NB4 (cell line): ENCODE data around the gene AMELX.

Experiments
- MAX ChIP-seq: IDR thresholded peaks from 2 replicates; pipeline ENCODE4 v1.6.1; 2011; ENCODE audit warnings: low read depth, low read length
- POLR2A ChIP-seq: IDR thresholded peaks from 2 replicates; pipeline ENCODE4 v1.6.1; 2011; ENCODE audit warnings: mild to moderate bottlenecking; ENCODE audit not compliant: insufficient read length; ENCODE audit errors: extremely low read depth
- TF ChIP-seq, protein P1 (sequence below): IDR thresholded peaks from one replicate; pipeline ENCODE4 v1.5.1; 2012; ENCODE audit warnings: low read depth, low read length

DNA sequence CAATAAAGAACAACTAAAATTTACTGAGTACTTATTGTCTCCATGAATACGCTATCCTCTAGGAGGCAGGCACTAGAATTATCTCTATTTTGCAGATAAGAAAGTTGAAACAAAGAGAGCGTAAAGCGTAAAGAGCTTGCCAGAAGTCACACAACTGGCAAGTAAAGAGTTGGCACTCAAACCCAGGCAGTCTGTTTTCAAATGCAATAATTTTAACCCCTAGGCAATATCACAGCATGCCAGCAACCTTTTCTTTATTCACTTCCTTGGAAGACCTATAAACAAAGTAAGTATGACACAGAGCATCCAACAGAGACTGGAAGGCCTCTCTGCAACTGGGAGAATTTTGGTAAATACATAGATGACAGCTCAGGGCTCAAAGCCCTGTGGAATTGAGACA lies 23.2 kb upstream of the AMELX start:
- TF ChIP-seq, protein P1, sequence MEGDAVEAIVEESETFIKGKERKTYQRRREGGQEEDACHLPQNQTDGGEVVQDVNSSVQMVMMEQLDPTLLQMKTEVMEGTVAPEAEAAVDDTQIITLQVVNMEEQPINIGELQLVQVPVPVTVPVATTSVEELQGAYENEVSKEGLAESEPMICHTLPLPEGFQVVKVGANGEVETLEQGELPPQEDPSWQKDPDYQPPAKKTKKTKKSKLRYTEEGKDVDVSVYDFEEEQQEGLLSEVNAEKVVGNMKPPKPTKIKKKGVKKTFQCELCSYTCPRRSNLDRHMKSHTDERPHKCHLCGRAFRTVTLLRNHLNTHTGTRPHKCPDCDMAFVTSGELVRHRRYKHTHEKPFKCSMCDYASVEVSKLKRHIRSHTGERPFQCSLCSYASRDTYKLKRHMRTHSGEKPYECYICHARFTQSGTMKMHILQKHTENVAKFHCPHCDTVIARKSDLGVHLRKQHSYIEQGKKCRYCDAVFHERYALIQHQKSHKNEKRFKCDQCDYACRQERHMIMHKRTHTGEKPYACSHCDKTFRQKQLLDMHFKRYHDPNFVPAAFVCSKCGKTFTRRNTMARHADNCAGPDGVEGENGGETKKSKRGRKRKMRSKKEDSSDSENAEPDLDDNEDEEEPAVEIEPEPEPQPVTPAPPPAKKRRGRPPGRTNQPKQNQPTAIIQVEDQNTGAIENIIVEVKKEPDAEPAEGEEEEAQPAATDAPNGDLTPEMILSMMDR: no peak
- TF ChIP-seq POLR2A (no peak), MAX (no peak)
